ENCODE data around the gene SELENON.

SELENON gene

GRCh38 chr1:25828491-25828890 lies 28.5 kb downstream of the SELENON start:
- TF ChIP-seq, protein P1, sequence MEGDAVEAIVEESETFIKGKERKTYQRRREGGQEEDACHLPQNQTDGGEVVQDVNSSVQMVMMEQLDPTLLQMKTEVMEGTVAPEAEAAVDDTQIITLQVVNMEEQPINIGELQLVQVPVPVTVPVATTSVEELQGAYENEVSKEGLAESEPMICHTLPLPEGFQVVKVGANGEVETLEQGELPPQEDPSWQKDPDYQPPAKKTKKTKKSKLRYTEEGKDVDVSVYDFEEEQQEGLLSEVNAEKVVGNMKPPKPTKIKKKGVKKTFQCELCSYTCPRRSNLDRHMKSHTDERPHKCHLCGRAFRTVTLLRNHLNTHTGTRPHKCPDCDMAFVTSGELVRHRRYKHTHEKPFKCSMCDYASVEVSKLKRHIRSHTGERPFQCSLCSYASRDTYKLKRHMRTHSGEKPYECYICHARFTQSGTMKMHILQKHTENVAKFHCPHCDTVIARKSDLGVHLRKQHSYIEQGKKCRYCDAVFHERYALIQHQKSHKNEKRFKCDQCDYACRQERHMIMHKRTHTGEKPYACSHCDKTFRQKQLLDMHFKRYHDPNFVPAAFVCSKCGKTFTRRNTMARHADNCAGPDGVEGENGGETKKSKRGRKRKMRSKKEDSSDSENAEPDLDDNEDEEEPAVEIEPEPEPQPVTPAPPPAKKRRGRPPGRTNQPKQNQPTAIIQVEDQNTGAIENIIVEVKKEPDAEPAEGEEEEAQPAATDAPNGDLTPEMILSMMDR (IDR thresholded peaks at IDR 0.05; ENCODE audit: low read length): no peak
- no peak for TF ChIP-seq EZH2 (IDR thresholded peaks at IDR 0.05; ENCODE audit: borderline replicate concordance, low read length)
- Histone ChIP-seq H3K27ac (ENCODE audit: low read depth, low read length, poor library complexity, severe bottlenecking) (no peak overlapping the region), H3K9me3 (ENCODE audit: low read length) (no peaks in the 10 kb centered on the region), H2AFZ (ENCODE audit: low read length) (no peak overlapping the region), H3K36me3 (ENCODE audit: insufficient read depth, low read length) (peaks cover 68% of the 10 kb centered on the region), H3K79me2 (ENCODE audit: insufficient read depth, low read length) (no peaks in the 10 kb centered on the region), H3K4me2 (ENCODE audit: low read length) (no peak overlapping the region), H3K9ac (ENCODE audit: low read length) (no peak overlapping the region), H4K20me1 (ENCODE audit: insufficient read depth, low read length) (no peaks in the 10 kb centered on the region), H3K4me3 (ENCODE audit: low read depth, low read length, poor library complexity, severe bottlenecking) (no peak overlapping the region), H3F3A (ENCODE audit: insufficient read depth, low read length) (no peaks in the 10 kb centered on the region), H3K27me3 (ENCODE audit: insufficient read depth, low read length) (no peaks in the 10 kb centered on the region), H3K4me1 (ENCODE audit: insufficient read depth, low read length, severe bottlenecking) (no peaks in the 10 kb centered on the region), H3K9me2 (ENCODE audit: low read depth, low read length) (no peaks in the 10 kb centered on the region)

- Histone ChIP-seq H3K9me2 (ENCODE audit: low read depth, low read length) (no peaks in the 10 kb centered on the region), H3K79me2 (ENCODE audit: insufficient read depth, low read length) (no peaks in the 10 kb centered on the region), H3K4me1 (ENCODE audit: insufficient read depth, low read length, severe bottlenecking) (no peaks in the 10 kb centered on the region), H3K4me3 (ENCODE audit: low read depth, low read length, poor library complexity, severe bottlenecking) (no peak overlapping the region), H2AFZ (ENCODE audit: low read length) (no peak overlapping the region), H4K20me1 (ENCODE audit: insufficient read depth, low read length) (no peaks in the 10 kb centered on the region), H3F3A (ENCODE audit: insufficient read depth, low read length) (no peaks in the 10 kb centered on the region), H3K27ac (ENCODE audit: low read depth, low read length, poor library complexity, severe bottlenecking) (no peak overlapping the region), H3K36me3 (ENCODE audit: insufficient read depth, low read length) (peaks cover 73% of the 10 kb centered on the region), H3K4me2 (ENCODE audit: low read length) (no peak overlapping the region), H3K9me3 (ENCODE audit: low read length) (no peaks in the 10 kb centered on the region), H3K27me3 (ENCODE audit: insufficient read depth, low read length) (no peaks in the 10 kb centered on the region), H3K9ac (ENCODE audit: low read length) (no peak overlapping the region)
- no peak for TF ChIP-seq EZH2 (IDR thresholded peaks at IDR 0.05; ENCODE audit: borderline replicate concordance, low read length)
- TF ChIP-seq, protein P1 (IDR thresholded peaks at IDR 0.05; ENCODE audit: low read length): no peak
Measured at GRCh38 chr1:25829046-25829445, 29.1 kb downstream of the SELENON start.

DNA sequence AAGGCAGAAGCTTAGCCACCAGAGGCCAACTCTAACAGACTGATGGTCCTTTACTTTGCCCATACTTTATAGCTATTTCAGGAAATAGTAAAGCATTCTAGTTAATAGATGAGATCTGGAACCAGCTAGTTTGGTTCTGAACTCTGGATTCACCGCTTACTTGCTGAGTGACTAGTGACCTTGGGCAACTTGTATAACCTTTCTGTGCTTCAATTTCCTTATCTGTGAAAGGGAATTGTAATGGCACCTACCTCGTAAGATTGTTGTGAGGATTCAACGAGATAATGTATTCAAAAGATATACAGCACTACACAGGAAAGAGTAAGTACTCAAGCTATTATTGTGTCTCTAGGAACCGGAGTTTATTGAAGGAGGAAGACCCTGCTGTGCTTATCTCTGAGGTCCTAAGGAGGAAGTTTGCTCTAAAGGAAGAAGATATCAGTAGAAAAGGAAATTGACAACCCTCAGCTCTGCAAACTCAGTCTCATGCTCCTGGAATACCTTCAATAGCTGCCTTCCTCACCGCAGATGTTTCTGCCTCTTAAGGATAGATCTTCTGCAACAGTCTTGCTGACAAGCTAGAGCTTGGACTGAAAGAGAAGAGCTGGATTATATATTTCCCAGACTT lies 31.7 kb downstream of the SELENON start:
- H3F3A ChIP-seq (ENCODE audit: insufficient read depth, low read length): no peaks in the 10 kb centered on the region
- H3K9ac ChIP-seq (ENCODE audit: low read length): no peak overlapping the region
- peaks cover 89% of the 10 kb centered on the region for H3K36me3 ChIP-seq (ENCODE audit: insufficient read depth, low read length)
- no peaks in the 10 kb centered on the region for H3K4me1 ChIP-seq (ENCODE audit: insufficient read depth, low read length, severe bottlenecking)
- TF ChIP-seq, protein P1 (IDR thresholded peaks at IDR 0.05; ENCODE audit: low read length): no peak
- TF ChIP-seq EZH2 (IDR thresholded peaks at IDR 0.05; ENCODE audit: borderline replicate concordance, low read length): no peak
- no peaks in the 10 kb centered on the region for H3K9me3 ChIP-seq (ENCODE audit: low read length)
- no peak overlapping the region for H2AFZ ChIP-seq (ENCODE audit: low read length)
- H3K9me2 ChIP-seq (ENCODE audit: low read depth, low read length): no peaks in the 10 kb centered on the region
- no peak overlapping the region for H3K27ac ChIP-seq (ENCODE audit: low read depth, low read length, poor library complexity, severe bottlenecking)
- no peaks in the 10 kb centered on the region for H4K20me1 ChIP-seq (ENCODE audit: insufficient read depth, low read length)
- no peaks in the 10 kb centered on the region for H3K27me3 ChIP-seq (ENCODE audit: insufficient read depth, low read length)
- no peak overlapping the region for H3K4me3 ChIP-seq (ENCODE audit: low read depth, low read length, poor library complexity, severe bottlenecking)
- no peak overlapping the region for H3K4me2 ChIP-seq (ENCODE audit: low read length)
- H3K79me2 ChIP-seq (ENCODE audit: insufficient read depth, low read length): no peaks in the 10 kb centered on the region

Measured in OCI-LY1 (cell line).